GM19351 (cell line): ENCODE results near the gene KRTAP10-9.
"Not testable (repeated sequence)": the region's sequence is repeated elsewhere in the genome, so short reads cannot be mapped to it uniquely, and the experiment has no call there.

Experiments used
- ATAC-seq: cut with Tn5 transposase; IDR thresholded peaks from one replicate; pipeline ENCODE4 v1.9.1; 2021; ENCODE audit warnings: mild to moderate bottlenecking, moderate library complexity; ENCODE audit not compliant: unreplicated experiment

KRTAP10-9 gene

DNA sequence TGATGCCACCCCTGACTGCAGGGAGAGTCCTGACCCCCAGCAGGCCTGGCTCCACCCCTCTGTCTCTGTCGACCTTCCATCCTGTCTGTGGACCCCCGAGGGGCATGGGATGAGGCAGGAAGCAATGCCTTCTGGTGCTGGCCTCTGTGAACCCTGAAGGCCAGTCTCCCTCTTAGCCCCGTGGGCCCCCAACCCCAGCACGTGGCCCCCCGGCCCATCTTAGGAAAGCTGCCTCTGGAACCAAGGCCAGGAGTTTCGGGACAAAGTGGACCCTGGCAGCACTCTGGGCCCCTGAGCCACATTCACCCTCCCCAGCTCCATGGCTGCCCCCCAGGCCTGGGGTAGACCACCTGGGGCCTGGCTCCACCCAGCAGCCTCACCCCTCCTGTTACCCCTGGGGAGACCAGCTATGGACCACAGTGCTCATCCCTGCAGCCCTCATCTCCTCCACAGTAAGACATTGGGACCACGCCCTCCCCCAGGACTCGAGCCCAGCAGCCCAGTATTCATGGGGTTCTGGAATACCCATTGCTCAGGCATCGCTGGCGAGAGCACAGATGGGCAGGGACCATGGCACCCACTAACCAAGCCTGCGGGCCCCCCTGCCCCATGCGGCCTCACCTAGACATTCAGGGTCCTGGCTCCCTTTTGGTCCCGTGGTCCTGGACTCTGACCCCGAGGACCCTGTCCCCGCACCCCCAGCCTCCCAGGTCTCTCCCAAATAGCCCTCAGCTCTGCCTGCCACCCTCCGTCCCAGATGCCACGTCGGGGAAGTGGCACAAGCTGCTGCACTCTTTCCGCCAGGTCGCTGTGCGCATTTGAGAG is 11.8 kb downstream of the KRTAP10-9 start:
- ATAC-seq: not testable (repeated sequence)

GRCh38 chr21:44639331-44639655 is 12.4 kb downstream of the KRTAP10-9 start:
- no peak for ATAC-seq

- no peak for ATAC-seq
These were observed 13.9 kb downstream of the KRTAP10-9 start for GRCh38 chr21:44640761-44641160.

DNA sequence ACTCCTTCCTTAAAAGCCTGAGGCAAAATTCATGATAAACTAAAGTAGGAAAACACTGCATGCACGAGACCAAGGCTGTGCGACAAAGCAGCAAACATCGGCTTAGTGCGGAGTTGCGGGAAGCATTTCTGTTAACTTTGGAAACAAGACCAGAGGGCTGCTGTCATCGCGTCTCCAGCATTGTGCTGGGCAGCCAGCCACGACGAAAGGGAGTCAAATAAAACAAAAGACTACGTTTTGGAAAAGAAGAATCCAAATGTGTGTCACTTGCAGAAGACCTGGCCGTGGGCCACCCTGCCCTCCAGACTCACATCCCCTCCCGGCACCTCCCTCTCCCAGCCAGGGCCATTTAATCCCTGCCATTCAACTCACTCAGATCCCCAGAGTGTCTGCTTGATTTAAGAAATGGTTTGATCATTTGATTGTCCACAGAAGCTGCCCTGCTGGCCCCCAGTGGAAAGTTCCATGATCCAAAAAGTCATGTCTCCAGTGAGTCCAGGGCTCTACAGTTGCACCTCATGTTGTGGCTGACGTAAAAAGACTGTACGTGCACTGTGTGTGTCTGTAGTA is 16.9 kb downstream of the KRTAP10-9 start:
- no peak for ATAC-seq

- no peak for ATAC-seq
These were observed 18.0 kb downstream of the KRTAP10-9 start for GRCh38 chr21:44644878-44645277.

- ATAC-seq: not testable (repeated sequence)
These were observed 19.7 kb downstream of the KRTAP10-9 start, which contains the start of gene KRTAP10-11 for GRCh38 chr21:44646366-44647221. KRTAP10-11 (plus strand) TSS chr21:44646414; CDS start chr21:44646459, 45 bp downstream.

DNA sequence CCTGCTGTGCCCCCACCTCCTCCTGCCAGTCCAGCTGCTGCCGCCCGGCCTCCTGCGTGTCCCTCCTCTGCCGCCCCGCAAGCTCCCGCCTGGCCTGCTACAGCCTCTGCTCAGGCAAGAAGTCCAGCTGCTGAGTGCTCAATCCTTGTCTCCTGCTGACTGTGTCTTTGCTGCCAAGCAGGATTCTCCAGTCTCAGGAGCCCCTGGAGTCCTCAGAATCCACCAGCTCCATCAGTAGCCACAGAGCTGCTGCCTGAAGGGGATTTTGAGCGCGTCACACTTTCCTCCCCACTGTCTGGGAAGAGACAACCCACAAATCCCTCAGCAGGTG is 20.3 kb downstream of the KRTAP10-9 start:
- ATAC-seq: no peak

DNA sequence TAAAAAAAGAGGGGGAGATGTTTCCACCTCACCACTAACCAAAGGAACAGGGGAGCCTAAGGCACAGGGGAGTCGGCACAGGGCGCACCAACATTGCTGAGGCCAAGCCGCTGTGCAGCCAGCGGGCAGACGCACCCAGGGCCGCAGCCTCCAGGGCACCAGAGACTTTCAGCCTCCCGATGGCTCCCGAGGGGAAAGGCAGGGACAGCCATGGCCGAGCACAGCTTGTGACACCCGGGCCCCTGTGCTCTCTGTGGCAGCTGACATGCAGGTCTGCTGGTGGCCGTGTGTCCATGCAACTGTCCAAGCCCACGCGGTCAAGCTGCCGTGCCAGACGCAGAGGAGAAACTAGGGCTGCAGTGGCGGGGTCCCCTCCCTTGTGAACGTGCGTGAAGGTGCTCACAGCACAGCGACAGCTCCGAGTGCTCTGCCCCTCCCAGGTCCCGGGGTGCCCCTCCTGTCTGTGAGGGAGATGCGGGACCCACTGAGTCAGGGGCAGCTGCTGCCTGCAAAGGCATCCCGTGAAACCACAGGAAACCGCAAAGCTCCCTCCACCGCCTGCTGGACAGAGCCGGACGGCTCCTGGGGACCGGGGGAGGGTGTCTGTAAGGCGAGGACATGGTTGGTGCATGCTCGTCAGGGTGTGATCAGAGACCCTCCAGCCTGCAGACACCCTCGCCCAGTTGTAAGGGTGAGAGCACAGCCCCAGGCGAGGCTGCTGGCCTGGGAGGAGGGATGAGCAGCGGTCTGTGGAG is 21.8 kb downstream of the KRTAP10-9 start:
- no peak for ATAC-seq

DNA sequence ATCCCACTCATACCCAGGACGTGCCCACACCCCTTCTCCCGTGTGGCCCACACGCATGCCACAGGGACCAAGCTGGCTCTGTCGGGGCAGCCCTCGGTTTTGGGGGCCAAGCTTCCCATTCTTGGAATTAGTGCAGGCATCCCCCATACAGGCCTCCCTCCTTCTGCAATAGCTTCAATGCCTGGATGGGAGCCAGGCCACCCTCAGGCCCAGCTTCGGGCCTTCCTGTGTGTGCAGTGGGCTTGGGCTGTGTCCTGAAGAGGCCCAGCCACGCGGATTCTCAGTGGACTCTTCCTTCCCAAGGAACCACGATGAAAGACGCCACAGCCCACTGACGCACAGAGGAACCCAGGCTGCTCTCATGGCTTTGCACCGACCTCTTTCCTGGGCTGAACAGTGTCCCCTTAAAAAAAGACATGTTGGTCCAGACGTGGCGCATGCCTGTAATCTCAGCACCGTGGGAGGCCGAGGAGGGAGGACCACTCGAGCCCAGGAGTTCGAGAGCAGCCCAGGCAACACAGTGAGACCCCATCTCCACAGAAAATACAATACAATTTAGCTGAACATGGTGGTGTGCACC is 22.7 kb downstream of the KRTAP10-9 start:
- ATAC-seq: no peak

DNA sequence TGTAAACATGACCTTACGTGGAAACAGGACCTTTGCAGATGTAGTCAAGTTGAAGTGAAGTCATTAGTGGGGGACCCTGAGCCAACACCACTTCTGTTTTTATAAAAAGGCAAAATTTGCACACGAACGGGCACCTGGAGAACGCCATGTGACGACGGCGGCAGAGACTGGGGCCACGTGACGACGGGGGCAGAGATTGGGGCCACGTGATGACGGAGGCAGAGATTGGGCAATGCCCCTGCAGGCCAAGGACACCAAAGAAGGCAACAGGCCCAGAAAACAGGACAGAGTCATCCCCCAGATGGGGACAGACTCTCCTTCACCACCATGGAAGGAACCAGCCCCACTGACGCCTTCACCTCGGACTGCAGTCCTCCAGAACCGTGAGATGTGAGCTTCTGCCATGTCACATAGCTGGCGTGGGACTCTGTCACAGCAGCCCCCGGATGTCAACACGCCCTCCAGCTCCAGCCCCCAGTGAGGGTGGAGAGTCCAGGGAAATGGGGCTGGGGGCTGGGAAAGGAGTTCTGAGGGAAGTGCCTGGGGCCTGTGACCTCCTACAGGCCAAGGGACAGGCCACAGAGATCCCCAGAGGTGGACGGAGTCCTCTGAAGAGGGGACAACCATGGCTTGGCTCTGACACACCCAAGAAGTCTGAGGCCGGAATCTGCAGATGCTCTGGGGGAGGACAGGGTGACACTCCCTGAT is 23.5 kb downstream of the KRTAP10-9 start:
- ATAC-seq: no peak

DNA sequence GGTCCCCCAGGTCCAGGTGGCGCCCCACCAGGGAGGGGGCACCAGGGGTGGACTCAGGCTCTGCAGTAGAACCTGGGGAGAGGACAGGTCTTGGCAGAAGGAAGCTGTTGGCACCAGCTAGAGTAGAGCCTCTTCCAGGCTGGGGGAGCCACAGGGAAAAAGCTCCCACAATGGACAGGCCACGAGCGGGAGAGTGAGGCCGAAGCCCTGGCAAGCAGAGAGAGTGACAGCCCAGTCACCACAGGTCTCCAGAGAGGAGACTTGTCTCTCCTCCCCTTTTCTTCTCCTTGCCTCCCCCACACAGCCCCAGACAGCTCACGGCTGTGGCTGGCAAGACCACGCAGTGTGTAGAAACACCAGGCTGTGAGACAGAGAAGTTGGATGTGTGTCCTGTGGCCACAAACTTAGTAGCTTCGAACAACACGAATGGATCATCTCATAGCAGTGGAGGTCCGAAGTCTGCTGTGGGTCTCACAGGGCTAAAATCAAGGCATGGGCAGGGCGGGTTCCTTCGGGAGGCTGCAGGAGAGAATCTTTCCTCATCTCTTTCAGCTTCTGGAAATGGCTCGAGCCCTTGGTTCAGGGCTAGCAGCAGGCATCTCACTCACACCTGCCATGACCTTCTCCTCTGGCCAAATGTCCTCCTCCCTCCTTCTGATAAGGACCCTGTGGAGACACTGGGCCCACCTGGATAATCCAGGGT is 24.2 kb downstream of the KRTAP10-9 start:
- ATAC-seq: no peak

DNA sequence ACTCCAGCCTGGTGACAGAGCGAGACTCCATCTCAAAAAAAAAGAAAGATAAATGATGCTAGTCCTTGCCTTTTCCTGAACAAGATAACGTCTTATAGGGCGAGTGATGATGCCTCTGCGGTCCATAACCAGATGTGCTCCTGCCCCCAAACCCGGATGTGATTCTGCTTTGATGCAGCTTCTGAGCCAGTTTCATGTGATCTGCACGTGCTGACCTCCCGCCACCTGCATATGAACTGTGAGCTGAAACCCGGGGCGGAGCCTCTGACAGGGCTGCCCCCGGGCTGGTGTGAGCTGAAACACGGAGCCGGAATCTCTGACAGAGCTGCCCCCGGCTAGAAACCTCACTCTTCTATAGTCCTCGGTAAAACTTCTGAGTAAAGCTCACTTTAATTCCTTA is 26.2 kb downstream of the KRTAP10-9 start:
- ATAC-seq: no peak

- no peak for ATAC-seq
These were observed 27.0 kb downstream of the KRTAP10-9 start for GRCh38 chr21:44653656-44654575.

- ATAC-seq: no peak
These were observed 27.8 kb downstream of the KRTAP10-9 start, which contains the start of gene KRTAP12-4 for GRCh38 chr21:44654576-44655175. KRTAP12-4 (minus strand) TSS chr21:44654659; CDS start chr21:44654614, 45 bp downstream.

- ATAC-seq: no peak
These were observed 30.0 kb downstream of the KRTAP10-9 start for GRCh38 chr21:44656868-44657267.

GRCh38 chr21:44657635-44658540 is 31.0 kb downstream of the KRTAP10-9 start, which contains the start of gene KRTAP12-3:
KRTAP12-3 (plus strand) TSS chr21:44657932; CDS start chr21:44657980, 48 bp downstream.
- ATAC-seq: no peak

DNA sequence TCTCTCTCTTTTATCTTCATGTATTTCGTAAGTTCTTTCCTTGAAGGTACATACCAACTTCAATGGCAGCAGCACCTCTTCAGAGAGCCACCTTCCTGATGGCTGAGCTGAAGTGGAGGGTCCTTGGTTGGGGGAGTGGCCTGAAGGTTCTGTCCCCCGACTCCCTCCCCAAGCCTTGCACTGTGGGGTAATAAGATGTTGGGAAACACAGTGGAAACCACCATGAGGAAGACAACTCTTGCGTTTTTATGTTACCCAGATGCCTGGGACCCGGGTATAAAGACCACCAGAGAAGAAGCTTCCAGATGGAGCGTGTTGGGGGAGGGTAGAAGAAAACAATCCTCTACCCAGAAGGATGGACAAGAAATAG is 31.6 kb downstream of the KRTAP10-9 start:
- no peak for ATAC-seq
